Kidney capillary endothelial cell (primary cell): ENCODE measurements around the gene PIAS4.

Experiments
- DNase-seq: peaks from one replicate; pipeline ENCODE4 v3.0.0-alpha.2; 2018; ENCODE audit warnings: low spot score

Gene PIAS4

GRCh38 chr19:4059891-4060620, 52.5 kb downstream of the PIAS4 start:
- no peak for DNase-seq

GRCh38 chr19:4060621-4061177, 53.2 kb downstream of the PIAS4 start:
- no peak for DNase-seq

GRCh38 chr19:4061178-4061682, 53.7 kb downstream of the PIAS4 start:
- no peak for DNase-seq

- DNase-seq, result no peak
Observed at GRCh38 chr19:4061683-4062418, 54.3 kb downstream of the PIAS4 start.

GRCh38 chr19:4062419-4063368, 55.2 kb downstream of the PIAS4 start:
- DNase-seq, result no peak

GRCh38 chr19:4063369-4064148, 56.0 kb downstream of the PIAS4 start:
- DNase-seq, result no peak

- DNase-seq, result no peak
Observed at GRCh38 chr19:4064149-4064495, 56.6 kb downstream of the PIAS4 start.

GRCh38 chr19:4064496-4065260, 57.1 kb downstream of the PIAS4 start:
- DNase-seq, result no peak

GRCh38 chr19:4065430-4066175, 58.1 kb downstream of the PIAS4 start:
- DNase-seq, result peak; percentile 97

GRCh38 chr19:4066176-4066606, 58.7 kb downstream of the PIAS4 start:
- DNase-seq, result no peak

- peak; percentile 56 for DNase-seq
Observed at GRCh38 chr19:4066682-4067395, 59.3 kb downstream of the PIAS4 start, which contains the start of gene ZBTB7A. Gene ZBTB7A, minus strand, starts transcription at chr19:4066899. Its CDS starts 11,667 bp downstream, at chr19:4055232.

- no peak for DNase-seq
Observed at GRCh38 chr19:4067396-4068046, 60.0 kb downstream of the PIAS4 start.

GRCh38 chr19:4068047-4068966, 60.8 kb downstream of the PIAS4 start:
- DNase-seq, result no peak

- DNase-seq, result no peak
Observed at GRCh38 chr19:4069331-4069959, 61.9 kb downstream of the PIAS4 start.

- no peak for DNase-seq
Observed at GRCh38 chr19:4071610-4072009, 64.1 kb downstream of the PIAS4 start.

GRCh38 chr19:4075373-4075772, 67.8 kb downstream of the PIAS4 start:
- DNase-seq, result no peak

- DNase-seq, result no peak
Observed at GRCh38 chr19:4077007-4077374, 69.5 kb downstream of the PIAS4 start.
